GM12801 (cell line): Measurements from ENCODE around the gene TTLL11.

Experiments used
- TF ChIP-seq, protein P1 (sequence below): IDR thresholded peaks from one replicate; pipeline ENCODE4 v1.5.1; 2011; ENCODE audit warnings: control low read depth; ENCODE audit not compliant: insufficient read length; ENCODE audit errors: extremely low read depth

TTLL11 gene

GRCh38 chr9:121830441-121831140 is 262.5 kb downstream of the TTLL11 start:
- TF ChIP-seq, protein P1, sequence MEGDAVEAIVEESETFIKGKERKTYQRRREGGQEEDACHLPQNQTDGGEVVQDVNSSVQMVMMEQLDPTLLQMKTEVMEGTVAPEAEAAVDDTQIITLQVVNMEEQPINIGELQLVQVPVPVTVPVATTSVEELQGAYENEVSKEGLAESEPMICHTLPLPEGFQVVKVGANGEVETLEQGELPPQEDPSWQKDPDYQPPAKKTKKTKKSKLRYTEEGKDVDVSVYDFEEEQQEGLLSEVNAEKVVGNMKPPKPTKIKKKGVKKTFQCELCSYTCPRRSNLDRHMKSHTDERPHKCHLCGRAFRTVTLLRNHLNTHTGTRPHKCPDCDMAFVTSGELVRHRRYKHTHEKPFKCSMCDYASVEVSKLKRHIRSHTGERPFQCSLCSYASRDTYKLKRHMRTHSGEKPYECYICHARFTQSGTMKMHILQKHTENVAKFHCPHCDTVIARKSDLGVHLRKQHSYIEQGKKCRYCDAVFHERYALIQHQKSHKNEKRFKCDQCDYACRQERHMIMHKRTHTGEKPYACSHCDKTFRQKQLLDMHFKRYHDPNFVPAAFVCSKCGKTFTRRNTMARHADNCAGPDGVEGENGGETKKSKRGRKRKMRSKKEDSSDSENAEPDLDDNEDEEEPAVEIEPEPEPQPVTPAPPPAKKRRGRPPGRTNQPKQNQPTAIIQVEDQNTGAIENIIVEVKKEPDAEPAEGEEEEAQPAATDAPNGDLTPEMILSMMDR: no peak

- TF ChIP-seq, protein P1: no peak
Observed at GRCh38 chr9:121827251-121827967, 265.7 kb downstream of the TTLL11 start.

DNA sequence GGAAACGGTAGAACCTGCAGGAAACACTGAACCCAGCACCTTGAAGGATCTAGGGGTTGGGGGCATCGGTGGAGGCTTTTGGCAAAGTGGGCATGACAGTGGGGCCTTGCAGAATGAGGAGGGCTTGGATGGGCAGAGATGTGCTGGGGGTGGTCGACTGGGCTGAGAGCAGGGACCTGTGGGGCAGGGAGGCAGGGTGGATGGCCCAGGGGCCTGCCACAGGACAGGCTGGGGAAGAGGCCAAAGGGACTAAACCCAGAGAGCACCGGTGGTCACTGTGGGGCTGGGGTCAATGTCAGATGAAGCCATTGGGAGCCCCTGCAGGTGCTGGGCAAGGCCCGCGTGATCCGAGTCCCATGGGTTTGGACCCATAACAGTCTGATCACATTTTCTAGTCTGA is 266.4 kb downstream of the TTLL11 start:
- TF ChIP-seq, protein P1: no peak

- TF ChIP-seq, protein P1: no peak
Observed at GRCh38 chr9:121825031-121825691, 267.9 kb downstream of the TTLL11 start.

DNA sequence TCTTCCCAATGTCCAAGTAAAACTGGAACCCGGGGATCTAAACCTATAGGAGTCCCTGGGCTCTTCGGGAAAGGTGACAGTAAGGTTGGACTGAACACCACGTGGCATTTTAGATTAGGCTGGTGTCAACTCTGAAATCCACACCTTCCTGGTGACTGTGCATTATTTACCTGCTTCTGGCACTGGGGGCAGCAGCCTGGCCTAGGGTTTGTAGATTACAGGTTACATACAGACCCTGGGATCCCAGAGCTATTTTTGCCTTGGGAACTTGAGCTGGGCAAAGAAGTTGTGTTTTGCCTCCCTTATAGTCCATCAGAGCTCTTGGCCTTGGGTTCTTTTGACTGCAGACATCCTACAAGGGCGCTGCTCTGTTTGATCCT is 268.5 kb downstream of the TTLL11 start:
- TF ChIP-seq, protein P1: no peak

- TF ChIP-seq, protein P1: no peak
Observed at GRCh38 chr9:121823451-121824169, 269.5 kb downstream of the TTLL11 start.
